Activated T-cell treated with anti-CD3 and anti-CD28 coated beads, Interleukin-2, amount 50 U/mL, for 1 hour (primary cell): Measurements from ENCODE around the gene HCRTR1.

Experiments used
- DNase-seq: peaks from one replicate; pipeline ENCODE4 v3.0.0-alpha.2; 2020

HCRTR1 gene

DNA sequence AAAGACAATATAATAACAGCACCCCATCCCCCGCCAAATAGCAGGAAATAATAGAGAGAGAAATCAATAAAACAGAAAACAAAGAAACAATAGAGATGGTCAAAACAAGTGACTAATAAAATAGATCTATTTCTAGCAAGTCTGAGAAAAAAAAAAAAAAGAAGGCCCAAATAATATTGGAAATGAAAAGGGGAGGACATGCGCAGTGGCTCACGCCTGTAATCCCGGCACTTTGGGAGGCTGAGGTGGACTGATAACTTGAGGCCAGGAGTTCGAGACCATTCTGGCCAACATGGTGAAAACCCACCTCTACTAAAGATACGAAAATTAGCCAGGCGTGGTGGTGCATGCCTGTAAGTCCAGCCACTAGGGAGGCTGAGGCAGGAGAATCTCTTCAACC is 18.5 kb upstream of the HCRTR1 start:
- no peak for DNase-seq

DNA sequence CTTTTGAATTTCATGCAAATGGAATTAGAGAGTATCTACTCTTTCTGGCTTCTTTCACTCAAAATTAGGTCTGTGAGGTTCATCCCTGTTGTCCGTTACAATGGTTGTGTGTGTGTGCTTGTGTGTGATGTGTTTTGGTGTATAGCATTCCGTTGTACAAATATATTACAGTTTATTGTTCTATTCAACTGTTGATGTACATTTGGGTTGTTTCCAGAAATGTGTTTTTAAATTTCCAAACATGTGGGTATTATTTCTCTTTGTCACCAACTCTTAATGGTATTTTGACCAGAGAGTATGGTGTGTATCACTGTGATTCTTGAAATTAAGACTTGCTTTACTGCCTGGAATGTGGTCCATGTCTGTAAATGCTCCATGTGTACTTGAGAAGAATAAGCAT is 16.8 kb upstream of the HCRTR1 start:
- no peak for DNase-seq

- no peak for DNase-seq
Observed at GRCh38 chr1:31602081-31602480, 15.4 kb upstream of the HCRTR1 start.

- no peak for DNase-seq
Observed at GRCh38 chr1:31605908-31606427, 11.5 kb upstream of the HCRTR1 start.

GRCh38 chr1:31607360-31607759 is 10.1 kb upstream of the HCRTR1 start:
- DNase-seq: no peak

DNA sequence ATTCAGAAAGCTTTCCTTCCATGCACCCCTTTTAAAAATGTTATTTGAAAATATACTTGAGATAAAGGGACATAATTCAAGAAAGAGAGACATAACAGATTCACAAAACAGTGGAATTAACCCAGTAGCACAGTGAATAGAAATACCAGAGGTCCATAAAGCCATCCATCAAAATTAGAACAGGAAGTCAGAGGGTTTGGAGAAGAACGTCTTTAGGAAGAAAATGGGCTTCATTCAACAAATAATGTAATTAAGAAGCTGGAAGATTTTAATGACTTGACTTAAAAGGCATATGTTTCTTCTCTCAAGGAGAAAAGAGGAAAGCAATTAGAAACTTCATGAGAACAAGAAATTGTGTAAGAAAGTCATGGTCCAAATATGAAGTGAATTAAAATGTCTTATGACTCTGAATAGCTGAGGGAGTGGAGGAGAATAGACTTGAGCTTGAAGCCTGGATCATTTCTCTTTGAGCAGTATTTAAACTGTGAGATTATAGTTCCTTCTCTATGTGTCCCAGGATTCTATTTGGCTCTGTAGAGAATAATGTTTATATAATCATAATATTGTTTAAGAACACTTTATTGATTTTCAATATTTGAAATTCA is 7.9 kb upstream of the HCRTR1 start:
- no peak for DNase-seq

DNA sequence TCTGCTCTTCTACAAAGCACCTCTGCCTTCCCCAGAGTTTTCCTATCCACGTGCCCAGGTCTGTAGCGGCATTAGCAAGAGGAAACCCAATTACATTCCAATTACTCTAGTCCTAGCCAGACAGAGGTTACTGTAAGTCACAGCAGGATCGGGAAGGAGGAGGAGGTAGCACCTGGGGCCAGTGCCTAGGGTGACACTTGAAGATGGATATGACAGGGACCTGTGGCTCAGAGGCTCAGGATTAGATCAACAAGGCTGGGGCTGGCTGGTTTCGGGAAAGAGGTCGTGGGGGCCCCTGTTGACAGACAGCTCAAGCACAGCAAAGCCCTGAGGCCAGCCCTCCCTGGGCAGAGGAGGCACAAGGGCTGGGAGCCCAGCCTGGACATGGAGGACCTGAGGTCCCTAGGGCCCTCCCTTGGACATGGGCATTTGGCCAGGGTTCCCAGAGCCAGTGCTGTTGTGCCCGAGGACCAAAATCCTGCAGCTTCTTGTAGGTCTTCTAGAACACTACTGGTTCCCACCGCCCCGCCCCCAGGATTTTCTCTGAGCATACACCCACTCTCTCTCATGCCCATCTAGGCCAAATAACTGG is 3.0 kb upstream of the HCRTR1 start:
- DNase-seq: no peak

- no peak for DNase-seq
Observed at GRCh38 chr1:31615414-31615813, 2.1 kb upstream of the HCRTR1 start.

GRCh38 chr1:31615939-31616338 is 1.6 kb upstream of the HCRTR1 start:
- DNase-seq: no peak

DNA sequence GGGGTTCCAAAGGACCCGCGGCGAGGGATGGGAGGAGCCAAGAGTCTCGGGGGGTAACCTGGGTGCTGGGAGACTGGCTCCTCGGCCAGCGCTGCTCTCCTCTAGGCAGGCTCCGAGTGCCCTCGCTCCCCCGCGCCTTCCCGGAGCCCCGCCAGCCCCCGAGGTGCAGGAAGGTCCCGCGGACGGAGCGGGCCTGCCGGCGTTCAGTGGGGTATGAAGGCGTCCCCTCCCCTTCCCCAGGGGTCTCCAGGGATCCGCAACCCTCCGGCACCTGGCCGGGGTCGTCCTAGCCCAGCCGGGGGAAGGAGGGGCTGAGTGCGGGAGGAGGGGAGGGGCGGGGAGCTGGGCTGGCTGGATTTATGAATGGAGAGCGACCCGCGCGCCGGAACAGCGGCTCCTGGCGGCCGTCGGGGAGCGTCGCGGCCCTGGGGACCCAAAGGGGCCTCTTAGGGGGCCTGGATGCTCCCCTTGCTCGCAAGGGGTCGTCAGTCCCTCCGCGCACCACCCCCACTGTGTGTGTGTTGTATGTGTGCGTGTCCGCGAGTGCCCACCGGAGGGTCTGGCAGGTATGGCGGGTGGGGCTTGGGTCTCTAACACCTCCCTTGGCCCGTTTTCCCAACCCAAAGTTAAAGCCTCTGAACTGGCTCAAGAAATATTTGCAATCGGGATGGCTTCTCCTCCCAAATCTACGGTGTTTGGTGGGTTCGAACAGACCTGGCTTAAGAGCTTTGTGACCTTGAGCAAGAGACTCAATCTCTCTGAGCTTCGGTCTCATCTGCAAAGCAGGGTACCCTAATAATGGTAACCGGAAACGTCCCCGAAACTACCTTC is 642 bp downstream of the HCRTR1 start:
- peak; percentile 54 for DNase-seq

GRCh38 chr1:31618916-31619846 is 1.7 kb downstream of the HCRTR1 start:
- DNase-seq: no peak

GRCh38 chr1:31620631-31621497 is 3.4 kb downstream of the HCRTR1 start:
- DNase-seq: no peak

DNA sequence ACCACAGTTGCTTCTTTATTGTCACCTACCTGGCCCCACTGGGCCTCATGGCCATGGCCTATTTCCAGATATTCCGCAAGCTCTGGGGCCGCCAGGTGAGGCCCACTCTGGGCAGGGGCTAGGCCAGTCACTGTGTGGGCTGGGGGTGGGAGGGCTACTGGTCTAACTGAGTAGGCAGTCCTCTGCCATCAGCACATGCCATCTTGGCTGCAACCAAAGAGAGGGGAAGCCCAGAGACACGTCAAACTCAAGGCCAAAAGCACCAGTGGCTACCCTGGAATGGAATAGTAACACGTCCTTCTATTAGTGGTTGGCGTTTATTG is 4.0 kb downstream of the HCRTR1 start:
- no peak for DNase-seq

DNA sequence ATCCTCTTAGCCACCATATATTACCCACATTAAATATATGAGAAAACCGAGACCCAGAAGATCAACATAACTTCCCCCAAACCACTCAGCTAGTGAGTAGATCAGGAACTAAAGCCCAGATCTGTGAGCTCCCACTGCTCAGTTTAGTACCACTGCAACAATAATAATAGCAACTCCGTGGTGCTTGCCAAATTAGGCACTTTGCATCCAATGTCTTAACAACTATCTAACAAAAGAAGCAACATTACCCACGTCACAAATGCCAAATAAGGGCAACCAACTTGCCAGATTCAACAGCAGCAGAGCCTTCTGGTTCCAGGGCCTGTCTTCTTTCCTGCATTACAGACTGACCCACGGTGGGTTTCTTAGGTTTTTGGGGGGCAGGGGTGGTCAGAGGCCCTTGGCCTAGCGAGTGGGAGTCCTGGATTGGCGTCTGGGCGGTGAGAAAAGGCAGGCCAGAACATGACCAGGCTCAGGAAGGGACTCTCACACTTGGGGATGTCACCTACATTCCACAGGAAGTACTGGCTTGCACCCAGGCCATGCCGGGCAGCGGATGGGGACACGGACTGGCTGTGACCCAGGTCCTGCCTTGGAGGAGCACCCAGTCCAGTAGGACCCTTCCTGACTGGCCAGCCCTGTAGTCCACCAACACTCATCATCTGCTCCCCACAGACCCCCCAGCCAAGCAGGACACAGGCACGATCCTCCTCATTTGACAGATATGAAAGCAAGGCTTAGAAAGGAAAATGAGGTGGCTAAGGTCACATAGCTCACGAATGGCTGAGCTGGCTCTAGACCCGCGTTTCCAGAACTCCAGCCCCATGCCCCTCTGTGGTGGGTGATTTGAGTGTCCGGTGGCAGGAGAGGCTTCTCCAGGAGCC is 4.6 kb downstream of the HCRTR1 start:
- DNase-seq: no peak

- DNase-seq: no peak
Observed at GRCh38 chr1:31623365-31623764, 5.9 kb downstream of the HCRTR1 start.

DNA sequence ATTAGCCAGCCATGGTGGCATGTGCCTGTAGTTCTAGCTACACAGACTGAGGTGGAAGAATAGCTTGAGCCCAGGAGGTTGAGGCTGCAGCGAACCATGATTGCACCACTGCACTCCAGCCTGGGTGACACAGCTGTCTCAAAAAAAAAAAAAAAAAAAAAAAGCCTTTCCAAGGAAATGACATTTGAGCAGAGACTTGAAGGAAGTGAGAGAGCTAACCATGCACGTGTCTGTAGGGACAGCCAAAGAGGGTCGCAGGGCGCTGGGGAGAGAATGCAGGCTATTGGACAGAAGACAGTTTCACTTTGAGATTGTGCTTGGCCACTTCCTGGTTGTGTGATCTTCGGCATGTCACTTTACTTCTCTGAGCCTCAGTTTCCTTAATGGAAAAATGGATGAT is 6.8 kb downstream of the HCRTR1 start:
- DNase-seq: no peak

DNA sequence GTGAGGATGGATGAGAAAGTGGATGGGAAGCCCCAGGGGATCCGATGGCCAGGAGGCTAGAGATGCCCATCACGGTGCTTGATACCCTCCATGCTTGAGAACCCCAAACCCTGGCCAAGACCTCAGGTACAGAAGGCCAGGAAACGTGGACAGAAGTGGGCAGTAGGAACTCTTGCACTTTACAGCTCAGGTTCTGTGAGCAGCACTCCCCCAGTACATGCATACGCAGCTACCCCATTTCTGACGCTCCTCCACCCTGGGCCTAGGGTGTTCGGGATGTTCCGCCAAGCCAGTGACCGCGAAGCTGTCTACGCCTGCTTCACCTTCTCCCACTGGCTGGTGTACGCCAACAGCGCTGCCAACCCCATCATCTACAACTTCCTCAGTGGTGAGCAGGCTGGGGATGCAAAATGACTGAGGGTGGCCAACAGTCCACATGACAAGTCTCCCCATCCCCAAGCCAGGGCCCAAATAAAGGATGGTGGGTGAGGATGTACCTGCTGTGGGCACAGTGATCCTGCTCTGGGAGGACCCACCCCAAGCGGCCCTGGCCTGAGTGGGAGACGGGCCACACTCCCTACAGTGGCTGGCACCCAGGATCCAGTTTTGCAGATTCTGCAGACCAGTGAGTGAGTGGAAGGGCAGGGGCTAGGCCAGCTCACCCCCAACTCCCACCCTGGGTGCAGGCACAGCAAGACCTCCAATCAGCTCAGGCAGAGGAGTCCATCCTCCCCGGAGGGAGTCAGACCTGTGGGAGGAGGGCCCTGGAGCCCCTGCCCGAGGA is 7.4 kb downstream of the HCRTR1 start:
- DNase-seq: no peak

- DNase-seq: no peak
Observed at GRCh38 chr1:31625561-31626222, 8.2 kb downstream of the HCRTR1 start.
